Kidney epithelial cell (primary cell): ENCODE measurements around the gene EIF1AD. TPM values are rescaled to one million over a fixed set of nuclear protein-coding genes. Genes with fewer than 3 reads are reported as not detected.

Experiments used
- DNase-seq: peaks from one replicate; pipeline ENCODE4 v3.0.0-alpha.2; 2010; ENCODE audit warnings: low read depth
- H3K27me3 ChIP-seq: 2 replicates; pipeline ENCODE4 v1.6.0; 2011; ENCODE audit warnings: low read length; ENCODE audit not compliant: control insufficient read depth, insufficient read depth
- H3K36me3 ChIP-seq: 2 replicates; pipeline ENCODE4 v1.5.1; 2011; ENCODE audit warnings: low read length; ENCODE audit not compliant: control insufficient read depth, insufficient read depth
- H3K4me3 ChIP-seq: 2 replicates; pipeline ENCODE4 v1.5.1; 2011; ENCODE audit warnings: low read depth, mild to moderate bottlenecking, control low read depth, low read length
- CTCF ChIP-seq: IDR thresholded peaks from 2 replicates; pipeline ENCODE4 v1.5.1; 2011; ENCODE audit warnings: mild to moderate bottlenecking, moderate library complexity, low read length, control low read depth, inconsistent platforms; ENCODE audit not compliant: insufficient read depth, poor library complexity, severe bottlenecking
- total RNA-seq: library from RNA; depleted of rRNA; stranded (reverse); fragments of >200 nt; gene quantifications from 2 replicates; pipeline ENCODE4 v1.2.3, GENCODE V29; 2015

EIF1AD gene
- total RNA-seq, 1 donor from 2014 or later = 33.4 TPM

- DNase-seq = no peak
- peaks cover 1% of the 10 kb centered on the region for H3K36me3 ChIP-seq
- no peak for TF ChIP-seq CTCF
- no peak overlapping the region for H3K4me3 ChIP-seq
- H3K27me3 ChIP-seq = no peaks in the 10 kb centered on the region
These were observed 19.0 kb downstream of the EIF1AD start for GRCh38 chr11:65982824-65983588.

GRCh38 chr11:65981972-65982823 is 19.8 kb downstream of the EIF1AD start:
- Histone ChIP-seq H3K4me3 (no peak overlapping the region), H3K27me3 (no peaks in the 10 kb centered on the region), H3K36me3 (peaks cover 1% of the 10 kb centered on the region)
- no peak for DNase-seq
- TF ChIP-seq CTCF = no peak

GRCh38 chr11:65981101-65981740 is 20.7 kb downstream of the EIF1AD start:
- DNase-seq = no peak
- no peak for TF ChIP-seq CTCF
- Histone ChIP-seq H3K4me3 (no peak overlapping the region), H3K36me3 (peaks cover 1% of the 10 kb centered on the region), H3K27me3 (no peaks in the 10 kb centered on the region)

GRCh38 chr11:65979261-65979759 is 22.6 kb downstream of the EIF1AD start:
- no peak for DNase-seq
- Histone ChIP-seq H3K4me3 (no peak overlapping the region), H3K27me3 (no peaks in the 10 kb centered on the region), H3K36me3 (peaks cover 1% of the 10 kb centered on the region)
- TF ChIP-seq CTCF = no peak

GRCh38 chr11:65978391-65979238 is 23.3 kb downstream of the EIF1AD start:
- no peaks in the 10 kb centered on the region for H3K27me3 ChIP-seq
- H3K36me3 ChIP-seq = peaks cover 1% of the 10 kb centered on the region
- no peak overlapping the region for H3K4me3 ChIP-seq
- DNase-seq = no peak
- TF ChIP-seq CTCF = no peak
